ENCODE data around the gene CARD14. TPM values are rescaled to one million over a fixed set of nuclear protein-coding genes. Genes with fewer than 3 reads are reported as not detected.
A peak's percentile ranks its signal among the peaks of the same experiment; 100 is the strongest.

CARD14 gene
- total RNA-seq, 1 experiment from 2014 or later: 16.5 TPM

DNA sequence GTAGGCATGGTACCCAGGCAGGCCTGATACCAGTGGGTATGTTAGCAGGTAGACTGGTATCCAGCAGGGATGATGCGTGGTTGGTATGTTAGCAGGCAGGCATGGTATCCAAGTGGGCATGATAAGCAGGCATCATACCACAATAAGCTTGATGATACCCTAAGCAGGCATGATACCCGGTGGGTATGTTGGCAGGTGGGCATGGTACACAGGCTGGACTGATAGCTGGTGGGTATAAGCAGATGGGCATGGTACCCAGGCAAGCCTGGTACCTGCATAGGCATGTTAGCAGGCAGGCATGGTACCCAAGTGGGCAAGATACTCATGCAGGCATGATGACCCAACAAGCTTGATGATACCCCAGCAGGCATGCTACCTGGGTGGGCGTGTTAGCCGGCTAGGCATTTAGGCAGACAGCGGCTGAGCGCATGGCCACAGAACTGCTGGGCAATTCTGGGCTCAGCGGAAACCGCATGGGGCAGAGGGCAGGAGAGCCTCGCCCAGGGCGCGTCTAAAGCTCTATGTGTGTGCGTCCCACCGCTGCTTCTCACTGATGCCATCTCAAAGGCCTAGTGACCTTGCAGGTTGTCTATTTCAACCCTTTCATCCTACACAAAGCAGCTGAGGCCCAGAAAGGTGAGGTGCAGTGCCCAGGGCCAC lies 48.0 kb downstream of the CARD14 start:
- no peak for DNase-seq
- H4K20me1 ChIP-seq (ENCODE audit: insufficient read depth): no peaks in the 10 kb centered on the region; the same call in 1 of the 2 replicates
- H3K4me2 ChIP-seq: no peak overlapping the region
- TF ChIP-seq EZH2 (IDR thresholded peaks at IDR 0.05; ENCODE audit: low read depth) (no peak), CTCF (conservative IDR thresholded peaks at IDR 0.05) (no peak)
- no peak overlapping the region for H3K4me3 ChIP-seq
- H3K79me2 ChIP-seq (ENCODE audit: low read depth): no peaks in the 10 kb centered on the region
- no peaks in the 10 kb centered on the region for H3K27me3 ChIP-seq (ENCODE audit: insufficient read depth, low read depth)
- H3K4me1 ChIP-seq (replicated peaks; ENCODE audit: insufficient read depth): peaks cover 6% of the 10 kb centered on the region; the same call in 1 of the 2 replicates
- no peaks in the 10 kb centered on the region for H3F3A ChIP-seq (ENCODE audit: insufficient read depth, low read depth)
- ChIA-PET POLR2A (ENCODE audit: unreplicated experiment) (no interaction called here), CTCF (no interaction called here)
- no peak overlapping the region for H2AFZ ChIP-seq
- H3K36me3 ChIP-seq (ENCODE audit: low read depth): no peaks in the 10 kb centered on the region
- intact Hi-C loops (cut with micrococcal nuclease; ENCODE audit: unreplicated experiment): no loop called here
- BruUV-seq (replicated peaks): no TSS peak
- no peaks in the 10 kb centered on the region for H3K9me2 ChIP-seq (ENCODE audit: insufficient read depth)
- no peaks in the 10 kb centered on the region for H3K9me3 ChIP-seq (ENCODE audit: insufficient read depth, low read depth)
- no peak overlapping the region for H3K27ac ChIP-seq

DNA sequence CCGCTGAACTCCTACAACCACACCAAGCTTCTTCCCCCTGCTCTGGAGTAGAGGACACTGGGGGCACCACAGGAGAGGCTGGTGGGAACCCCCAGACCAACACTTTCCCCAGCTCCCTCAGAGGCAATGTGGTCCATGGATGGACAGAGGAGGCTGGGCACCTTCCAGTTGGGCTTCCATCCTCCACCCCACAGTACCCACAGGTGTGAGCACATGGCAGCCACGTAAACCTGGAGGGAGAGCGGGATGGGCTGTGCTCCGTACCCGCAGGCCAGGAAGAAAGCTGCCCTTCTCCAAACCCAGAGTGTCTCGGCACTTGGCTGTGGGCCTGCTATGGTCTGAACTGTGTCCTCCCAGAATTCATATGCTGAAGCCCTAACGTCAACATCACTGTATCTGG lies 48.6 kb downstream of the CARD14 start:
- Histone ChIP-seq H3K36me3 (ENCODE audit: low read depth) (no peaks in the 10 kb centered on the region), H3K9me2 (ENCODE audit: insufficient read depth) (no peaks in the 10 kb centered on the region), H2AFZ (no peak overlapping the region), H3K4me3 (no peak overlapping the region), H3K4me1 (replicated peaks; ENCODE audit: insufficient read depth) (peaks cover 6% of the 10 kb centered on the region; the same call in 1 of the 2 replicates), H3K4me2 (no peak overlapping the region), H3F3A (ENCODE audit: insufficient read depth, low read depth) (no peaks in the 10 kb centered on the region), H3K79me2 (ENCODE audit: low read depth) (no peaks in the 10 kb centered on the region), H4K20me1 (ENCODE audit: insufficient read depth) (no peaks in the 10 kb centered on the region; the same call in 1 of the 2 replicates), H3K27ac (no peak overlapping the region), H3K27me3 (ENCODE audit: insufficient read depth, low read depth) (no peaks in the 10 kb centered on the region), H3K9me3 (ENCODE audit: insufficient read depth, low read depth) (no peaks in the 10 kb centered on the region)
- no peak for TF ChIP-seq CTCF (conservative IDR thresholded peaks at IDR 0.05)
- TF ChIP-seq EZH2 (IDR thresholded peaks at IDR 0.05; ENCODE audit: low read depth): no peak
- no peak for DNase-seq
- ChIA-PET CTCF (no interaction called here), POLR2A (ENCODE audit: unreplicated experiment) (no interaction called here)
- intact Hi-C loops (cut with micrococcal nuclease; ENCODE audit: unreplicated experiment): no loop called here
- BruUV-seq (replicated peaks): no TSS peak

- ChIA-PET POLR2A (ENCODE audit: unreplicated experiment) (interaction anchor here (0.6 to 0.7 kb wide), 2 partner anchors 95 to 212 kb away, joined by 5 to 11 read pairs; no protein-coding TSS in a partner anchor), CTCF (interaction anchor here (0.8 kb wide), 1 partner anchor 59 kb away, joined by 9 read pairs; no protein-coding TSS in a partner anchor)
- BruUV-seq (replicated peaks): no TSS peak
- no peaks in the 10 kb centered on the region; the same call in 1 of the 2 replicates for H4K20me1 ChIP-seq (ENCODE audit: insufficient read depth)
- H3K4me2 ChIP-seq: peak overlapping the region; percentile 96
- TF ChIP-seq CTCF (conservative IDR thresholded peaks at IDR 0.05) (no peak), EZH2 (IDR thresholded peaks at IDR 0.05; ENCODE audit: low read depth) (no peak)
- no peaks in the 10 kb centered on the region for H3K9me3 ChIP-seq (ENCODE audit: insufficient read depth, low read depth)
- H3K79me2 ChIP-seq (ENCODE audit: low read depth): no peaks in the 10 kb centered on the region
- H3K9me2 ChIP-seq (ENCODE audit: insufficient read depth): no peaks in the 10 kb centered on the region
- H2AFZ ChIP-seq: peak overlapping the region; percentile 80
- peak overlapping the region; percentile 71 for H3K4me3 ChIP-seq
- no peak overlapping the region for H3K27ac ChIP-seq
- peak; percentile 58 to 81 for DNase-seq
- no peaks in the 10 kb centered on the region for H3K27me3 ChIP-seq (ENCODE audit: insufficient read depth, low read depth)
- peaks cover 6% of the 10 kb centered on the region; the same call in 1 of the 2 replicates for H3K4me1 ChIP-seq (replicated peaks; ENCODE audit: insufficient read depth)
- intact Hi-C loops (cut with micrococcal nuclease; ENCODE audit: unreplicated experiment): loop anchor here (1.0 kb wide), 1 partner anchor 72 kb away; the partner anchor contains the start of gene EIF4A3
- H3K36me3 ChIP-seq (ENCODE audit: low read depth): no peaks in the 10 kb centered on the region
- no peaks in the 10 kb centered on the region for H3F3A ChIP-seq (ENCODE audit: insufficient read depth, low read depth)
These were observed 49.4 kb downstream of the CARD14 start for GRCh38 chr17:80219013-80219762.

Data from PC-9 (cell line).